Measurements from ENCODE around the gene SPATS2L.

Gene SPATS2L

GRCh38 chr2:200506679-200507078, 200.2 kb downstream of the SPATS2L start:
- H3K36me3 ChIP-seq (ENCODE audit: control insufficient read depth, insufficient read depth, low read length), result peaks cover 10% of the 10 kb centered on the region
- H3K4me1 ChIP-seq (ENCODE audit: control insufficient read depth, insufficient read depth, low read length, poor library complexity, severe bottlenecking), result peaks cover 7% of the 10 kb centered on the region
- H3K4me3 ChIP-seq (ENCODE audit: insufficient read depth, low read depth, low read length, poor library complexity, severe bottlenecking), result no peak overlapping the region
- no peaks in the 10 kb centered on the region for H3K9me3 ChIP-seq (ENCODE audit: control insufficient read depth, low read length)
- H3K27ac ChIP-seq (ENCODE audit: insufficient read depth, low read length, poor library complexity, severe bottlenecking), result no peak overlapping the region
- no peaks in the 10 kb centered on the region for H3K27me3 ChIP-seq (replicated peaks; ENCODE audit: control insufficient read depth, insufficient read depth, low read length, poor library complexity, severe bottlenecking)
- DNase-seq, result no peak

- DNase-seq, result no peak
- Histone ChIP-seq H3K27me3 (replicated peaks; ENCODE audit: control insufficient read depth, insufficient read depth, low read length, poor library complexity, severe bottlenecking) (no peaks in the 10 kb centered on the region), H3K9me3 (ENCODE audit: control insufficient read depth, low read length) (no peaks in the 10 kb centered on the region), H3K4me3 (ENCODE audit: insufficient read depth, low read depth, low read length, poor library complexity, severe bottlenecking) (no peak overlapping the region), H3K4me1 (ENCODE audit: control insufficient read depth, insufficient read depth, low read length, poor library complexity, severe bottlenecking) (peaks cover 7% of the 10 kb centered on the region), H3K27ac (ENCODE audit: insufficient read depth, low read length, poor library complexity, severe bottlenecking) (no peak overlapping the region), H3K36me3 (ENCODE audit: control insufficient read depth, insufficient read depth, low read length) (peaks cover 10% of the 10 kb centered on the region)
Measured at GRCh38 chr2:200507179-200507578, 200.7 kb downstream of the SPATS2L start.

GRCh38 chr2:200509235-200509611, 202.7 kb downstream of the SPATS2L start:
- H3K27ac ChIP-seq (ENCODE audit: insufficient read depth, low read length, poor library complexity, severe bottlenecking), result peak overlapping the region; percentile 51
- peaks cover 7% of the 10 kb centered on the region for H3K4me1 ChIP-seq (ENCODE audit: control insufficient read depth, insufficient read depth, low read length, poor library complexity, severe bottlenecking)
- peak overlapping the region; percentile 65 for H3K4me3 ChIP-seq (ENCODE audit: insufficient read depth, low read depth, low read length, poor library complexity, severe bottlenecking)
- H3K36me3 ChIP-seq (ENCODE audit: control insufficient read depth, insufficient read depth, low read length), result peaks cover 3% of the 10 kb centered on the region
- no peak for DNase-seq
- no peaks in the 10 kb centered on the region for H3K27me3 ChIP-seq (replicated peaks; ENCODE audit: control insufficient read depth, insufficient read depth, low read length, poor library complexity, severe bottlenecking)
- H3K9me3 ChIP-seq (ENCODE audit: control insufficient read depth, low read length), result no peaks in the 10 kb centered on the region

GRCh38 chr2:200509612-200510433, 203.3 kb downstream of the SPATS2L start, which contains the start of gene KCTD18:
Gene KCTD18 (minus strand): TSS chr2:200510068. CDS start chr2:200507016, 3,052 bp downstream.
- Histone ChIP-seq H3K27ac (ENCODE audit: insufficient read depth, low read length, poor library complexity, severe bottlenecking) (peak within 1 kb of the TSS; percentile 51), H3K27me3 (replicated peaks; ENCODE audit: control insufficient read depth, insufficient read depth, low read length, poor library complexity, severe bottlenecking) (no peaks in the 10 kb centered on the region), H3K4me1 (ENCODE audit: control insufficient read depth, insufficient read depth, low read length, poor library complexity, severe bottlenecking) (peaks cover 7% of the 10 kb centered on the region), H3K36me3 (ENCODE audit: control insufficient read depth, insufficient read depth, low read length) (peaks cover under 1% of the 10 kb centered on the region), H3K4me3 (ENCODE audit: insufficient read depth, low read depth, low read length, poor library complexity, severe bottlenecking) (peak within 1 kb of the TSS; percentile 65), H3K9me3 (ENCODE audit: control insufficient read depth, low read length) (no peaks in the 10 kb centered on the region)
- DNase-seq, result peak; percentile 78 to 85 (median 80)

GRCh38 chr2:200515155-200515554, 208.7 kb downstream of the SPATS2L start:
- no peak for DNase-seq
- no peak overlapping the region for H3K4me3 ChIP-seq (ENCODE audit: insufficient read depth, low read depth, low read length, poor library complexity, severe bottlenecking)
- H3K4me1 ChIP-seq (ENCODE audit: control insufficient read depth, insufficient read depth, low read length, poor library complexity, severe bottlenecking), result no peaks in the 10 kb centered on the region
- no peaks in the 10 kb centered on the region for H3K27me3 ChIP-seq (replicated peaks; ENCODE audit: control insufficient read depth, insufficient read depth, low read length, poor library complexity, severe bottlenecking)
- no peaks in the 10 kb centered on the region for H3K9me3 ChIP-seq (ENCODE audit: control insufficient read depth, low read length)
- no peaks in the 10 kb centered on the region for H3K36me3 ChIP-seq (ENCODE audit: control insufficient read depth, insufficient read depth, low read length)
- H3K27ac ChIP-seq (ENCODE audit: insufficient read depth, low read length, poor library complexity, severe bottlenecking), result no peak overlapping the region

- Histone ChIP-seq H3K27me3 (replicated peaks; ENCODE audit: control insufficient read depth, insufficient read depth, low read length, poor library complexity, severe bottlenecking) (no peaks in the 10 kb centered on the region), H3K36me3 (ENCODE audit: control insufficient read depth, insufficient read depth, low read length) (no peaks in the 10 kb centered on the region), H3K4me1 (ENCODE audit: control insufficient read depth, insufficient read depth, low read length, poor library complexity, severe bottlenecking) (no peaks in the 10 kb centered on the region), H3K27ac (ENCODE audit: insufficient read depth, low read length, poor library complexity, severe bottlenecking) (no peak overlapping the region), H3K9me3 (ENCODE audit: control insufficient read depth, low read length) (no peaks in the 10 kb centered on the region), H3K4me3 (ENCODE audit: insufficient read depth, low read depth, low read length, poor library complexity, severe bottlenecking) (no peak overlapping the region)
- DNase-seq, result no peak
Measured at GRCh38 chr2:200523158-200523557, 216.7 kb downstream of the SPATS2L start.

GRCh38 chr2:200523604-200524003, 217.1 kb downstream of the SPATS2L start:
- no peak for DNase-seq
- H3K36me3 ChIP-seq (ENCODE audit: control insufficient read depth, insufficient read depth, low read length), result no peaks in the 10 kb centered on the region
- no peak overlapping the region for H3K27ac ChIP-seq (ENCODE audit: insufficient read depth, low read length, poor library complexity, severe bottlenecking)
- H3K27me3 ChIP-seq (replicated peaks; ENCODE audit: control insufficient read depth, insufficient read depth, low read length, poor library complexity, severe bottlenecking), result no peaks in the 10 kb centered on the region
- no peaks in the 10 kb centered on the region for H3K4me1 ChIP-seq (ENCODE audit: control insufficient read depth, insufficient read depth, low read length, poor library complexity, severe bottlenecking)
- H3K4me3 ChIP-seq (ENCODE audit: insufficient read depth, low read depth, low read length, poor library complexity, severe bottlenecking), result no peak overlapping the region
- no peaks in the 10 kb centered on the region for H3K9me3 ChIP-seq (ENCODE audit: control insufficient read depth, low read length)

GRCh38 chr2:200525066-200525465, 218.6 kb downstream of the SPATS2L start:
- DNase-seq, result no peak
- Histone ChIP-seq H3K4me1 (ENCODE audit: control insufficient read depth, insufficient read depth, low read length, poor library complexity, severe bottlenecking) (no peaks in the 10 kb centered on the region), H3K4me3 (ENCODE audit: insufficient read depth, low read depth, low read length, poor library complexity, severe bottlenecking) (no peak overlapping the region), H3K27ac (ENCODE audit: insufficient read depth, low read length, poor library complexity, severe bottlenecking) (no peak overlapping the region), H3K27me3 (replicated peaks; ENCODE audit: control insufficient read depth, insufficient read depth, low read length, poor library complexity, severe bottlenecking) (no peaks in the 10 kb centered on the region), H3K36me3 (ENCODE audit: control insufficient read depth, insufficient read depth, low read length) (no peaks in the 10 kb centered on the region), H3K9me3 (ENCODE audit: control insufficient read depth, low read length) (no peaks in the 10 kb centered on the region)

GRCh38 chr2:200525551-200525881, 219.0 kb downstream of the SPATS2L start:
- DNase-seq, result no peak
- Histone ChIP-seq H3K4me1 (ENCODE audit: control insufficient read depth, insufficient read depth, low read length, poor library complexity, severe bottlenecking) (no peaks in the 10 kb centered on the region), H3K4me3 (ENCODE audit: insufficient read depth, low read depth, low read length, poor library complexity, severe bottlenecking) (peak overlapping the region; percentile 88), H3K9me3 (ENCODE audit: control insufficient read depth, low read length) (no peaks in the 10 kb centered on the region), H3K27me3 (replicated peaks; ENCODE audit: control insufficient read depth, insufficient read depth, low read length, poor library complexity, severe bottlenecking) (no peaks in the 10 kb centered on the region), H3K27ac (ENCODE audit: insufficient read depth, low read length, poor library complexity, severe bottlenecking) (peak overlapping the region; percentile 57), H3K36me3 (ENCODE audit: control insufficient read depth, insufficient read depth, low read length) (no peaks in the 10 kb centered on the region)

- Histone ChIP-seq H3K27ac (ENCODE audit: insufficient read depth, low read length, poor library complexity, severe bottlenecking) (peak within 1 kb of the TSS; percentile 57), H3K4me3 (ENCODE audit: insufficient read depth, low read depth, low read length, poor library complexity, severe bottlenecking) (peak within 1 kb of the TSS; percentile 88), H3K36me3 (ENCODE audit: control insufficient read depth, insufficient read depth, low read length) (no peaks in the 10 kb centered on the region), H3K9me3 (ENCODE audit: control insufficient read depth, low read length) (no peaks in the 10 kb centered on the region), H3K27me3 (replicated peaks; ENCODE audit: control insufficient read depth, insufficient read depth, low read length, poor library complexity, severe bottlenecking) (no peaks in the 10 kb centered on the region), H3K4me1 (ENCODE audit: control insufficient read depth, insufficient read depth, low read length, poor library complexity, severe bottlenecking) (no peaks in the 10 kb centered on the region)
- peak; percentile 91 to 94 (median 92) for DNase-seq
Measured at GRCh38 chr2:200525882-200526651, 219.6 kb downstream of the SPATS2L start, which contains the start of gene SGO2. Gene SGO2 (plus strand): TSS chr2:200526207. CDS start chr2:200532976, 6,769 bp downstream.

Measured in effector memory CD4-positive, alpha-beta T cell (primary cell).